Adrenal gland (tissue), 12 donors: ENCODE results near the gene SH2B2. TPM values are rescaled to one million over a fixed set of nuclear protein-coding genes. Genes with fewer than 3 reads are reported as not detected.

Experiments used
- DNase-seq, 7 donors: peaks; one replicate each; pipeline ENCODE4 v3.0.0-alpha.2; 2019 to 2020
- H3K27ac ChIP-seq, 5 donors: fragments of 200-600 bp; sonication (generic) in 4 of 5; 1 replicate in 3 of 5; 2 replicates in 2 of 5; pipeline versions ENCODE4 v1.5.1 to v1.8.0; 2016 to 2020; ENCODE audit warnings: mild to moderate bottlenecking in 1 of 5
- H3K27me3 ChIP-seq: fragments of 200-600 bp; 2 replicates; pipeline ENCODE4 v1.8.0; 2021
- H3K36me3 ChIP-seq, 2 donors: fragments of 200-600 bp; replicated peaks in 1 of 2; 1 replicate in 1 of 2; 2 replicates in 1 of 2; pipeline versions ENCODE4 v1.5.1 to v1.8.0; 2018 to 2022
- H3K4me1 ChIP-seq, 2 donors: fragments of 200-600 bp; replicated peaks in 1 of 2; 1 replicate in 1 of 2; 2 replicates in 1 of 2; pipeline versions ENCODE4 v1.5.1 to v1.8.0; 2018 to 2021
- H3K4me3 ChIP-seq, 4 donors: fragments of 200-600 bp; sonication (generic) in 3 of 4; one replicate each; pipeline ENCODE4 v1.5.1; 2016 to 2018
- H3K9me3 ChIP-seq, 3 donors: fragments of 200-600 bp; sonication (generic) in 1 of 3; replicated peaks in 1 of 3; 1 replicate in 2 of 3; 2 replicates in 1 of 3; pipeline versions ENCODE4 v1.5.1 to v1.8.0; 2016 to 2021
- CTCF ChIP-seq, 6 experiments: fragments of 450-650 bp in 4 of 6; fragments of 200-600 bp in 2 of 6; sonication (generic) in 1 of 6; IDR thresholded peaks; 1 replicate in 5 of 6; 2 replicates in 1 of 6; pipeline versions ENCODE4 v1.5.1 to v1.8.0; 2016 to 2021; ENCODE audit warnings: antibody characterized with exemption in 6 of 6, mild to moderate bottlenecking in 2 of 6, moderate library complexity in 1 of 6
- POLR2A ChIP-seq, 2 donors: fragments of 450-650 bp; IDR thresholded peaks; one replicate each; pipeline ENCODE4 v1.6.1; 2017; ENCODE audit warnings: antibody characterized with exemption in 2 of 2, mild to moderate bottlenecking in 2 of 2, moderate library complexity in 1 of 2
- WGBS, 4 donors: extraction: QIAGEN DNeasy Blood & Tissue Kit in 2 of 4; methylation state at CpG; one replicate each; pipeline versions ENCODE4 v1.1.5 to v1.1.7; 2013 to 2017; 5-methylcytosine and 5-hydroxymethylcytosine counted together
- intact Hi-C, 2 donors: fragments of 100-400 bp; cut with DNase I; formaldehyde crosslinking; loops; one replicate each; pipeline versions ENCODE4 v1.14.1 to v1.15.0; 2022 to 2023
- polyA plus RNA-seq, 3 donors: library from polyadenylated mRNA; stranded (reverse); fragments of 200-250 nt in 2 of 3; fragments of 350-450 nt in 1 of 3; fragmentation: Illumina TruSeq in 1 of 3; extraction: RNeasy Lipid Tissue Mini Kit (QIAGEN cat#74804) in 1 of 3; gene quantifications; one replicate each; pipeline ENCODE4 v1.2.3, GENCODE V29; 2013 to 2014
- total RNA-seq, 9 donors: library from RNA; depleted of rRNA in 4 of 9; stranded (reverse); fragments of >200 nt in 4 of 9; fragments of 120-200 nt in 1 of 9; fragmentation: NEBNext Ultra II Directional in 1 of 9; extraction: Animal tissue kit (Norgen Biotek cat#: 25700) in 1 of 9; gene quantifications; one replicate each; pipeline versions ENCODE4 v1.1.0 to v1.2.4, GENCODE V29; 2013 to 2023
- donor health status: healthy with polysubstance abuse.
- donor health status: Bipolar disorder and iron deficiency.
- donor health status: DM: yes; HTN: yes; CAD: no.
- donor health status: DM: no; HTN: no; CAD: no.
- donor health status: DM: no; HTN: no; CAD: no.
- donor health status: DM: yes; HTN: yes; CAD: no.

Gene SH2B2
- total and polyA plus RNA-seq, 12 donors, result 0.55 to 22.8 (median 5.0) TPM

GRCh38 chr7:102284891-102285539, 1.7 kb upstream of the SH2B2 start:
- peak overlapping the region in 1 of 4 donors; percentile 91 for H3K4me3 ChIP-seq
- peaks cover 15 to 20% of the 10 kb centered on the region in 2 donors for H3K4me1 ChIP-seq
- no peak for TF ChIP-seq POLR2A (IDR thresholded peaks at IDR 0.05)
- TF ChIP-seq CTCF (IDR thresholded peaks at IDR 0.05), result no peak
- peak in 5 of 7 donors; percentile 44 to 76 (median 49) for DNase-seq
- intact Hi-C loops, result loop anchor here in 1 of 2 donors (10.0 kb wide), 1 partner anchor 170 kb away; no protein-coding TSS in a partner anchor
- H3K36me3 ChIP-seq, result no peaks in the 10 kb centered on the region
- H3K27me3 ChIP-seq, result no peaks in the 10 kb centered on the region
- H3K9me3 ChIP-seq, result no peaks in the 10 kb centered on the region
- WGBS, 4 donors, result 47 to 66% (median 57%) methylated on average over 17 to 19 of the region's 19 CpGs
- peak overlapping the region in 3 of 5 donors; percentile 20 to 96 (median 90) for H3K27ac ChIP-seq

GRCh38 chr7:102285540-102286236, 980 bp upstream of the SH2B2 start:
- peaks cover 15 to 20% of the 10 kb centered on the region in 2 donors for H3K4me1 ChIP-seq
- WGBS, 4 donors, result 28 to 43% (median 35%) methylated on average over 7 to 19 of the region's 19 CpGs
- H3K36me3 ChIP-seq, result no peaks in the 10 kb centered on the region
- H3K4me3 ChIP-seq, result peak overlapping the region in 2 of 4 donors; percentile 65 to 91
- TF ChIP-seq CTCF (IDR thresholded peaks at IDR 0.05) (no peak), POLR2A (IDR thresholded peaks at IDR 0.05) (no peak)
- peak overlapping the region in 3 of 5 donors; percentile 20 to 96 (median 90) for H3K27ac ChIP-seq
- H3K27me3 ChIP-seq, result no peaks in the 10 kb centered on the region
- DNase-seq, result peak in 1 of 7 donors; percentile 33
- no peaks in the 10 kb centered on the region for H3K9me3 ChIP-seq
- intact Hi-C loops, result loop anchor here in 1 of 2 donors (10.0 kb wide), 1 partner anchor 169 kb away; no protein-coding TSS in a partner anchor

GRCh38 chr7:102287111-102287980, 678 bp downstream of the SH2B2 start:
- peak overlapping the region; percentile 33 to 91 (median 70) for H3K4me3 ChIP-seq
- 0 to 2% (median 1%) methylated on average over 1 to 69 of the region's 69 CpGs for WGBS, 4 donors
- TF ChIP-seq CTCF (IDR thresholded peaks at IDR 0.05) (no peak), POLR2A (IDR thresholded peaks at IDR 0.05) (no peak)
- no peaks in the 10 kb centered on the region for H3K9me3 ChIP-seq
- peak overlapping the region in 2 of 5 donors; percentile 26 to 68 for H3K27ac ChIP-seq
- DNase-seq, result peak in 6 of 7 donors; percentile 46 to 66 (median 54)
- no peaks in the 10 kb centered on the region for H3K36me3 ChIP-seq
- intact Hi-C loops, result loop anchor here in 1 of 2 donors (10.0 kb wide), 1 partner anchor 167 kb away; no protein-coding TSS in a partner anchor
- peaks cover 15 to 20% of the 10 kb centered on the region in 2 donors for H3K4me1 ChIP-seq
- H3K27me3 ChIP-seq, result no peaks in the 10 kb centered on the region
